GM19035 (cell line): Measurements from ENCODE around the gene CPA4.
"Not testable (repeated sequence)": the region's sequence is repeated elsewhere in the genome, so short reads cannot be mapped to it uniquely, and the experiment has no call there.

ENCODE experiments used
- ATAC-seq: cut with Tn5 transposase; IDR thresholded peaks from one replicate; pipeline ENCODE4 v1.9.1; 2021; ENCODE audit not compliant: unreplicated experiment

Gene CPA4

GRCh38 chr7:130299866-130300265, 6.9 kb downstream of the CPA4 start:
- no peak for ATAC-seq

- no peak for ATAC-seq
Measured at GRCh38 chr7:130301501-130302020, 8.6 kb downstream of the CPA4 start.

GRCh38 chr7:130302649-130303048, 9.7 kb downstream of the CPA4 start:
- ATAC-seq: no peak

- ATAC-seq: no peak
Measured at GRCh38 chr7:130303127-130303526, 10.2 kb downstream of the CPA4 start.

- ATAC-seq: no peak
Measured at GRCh38 chr7:130303551-130303950, 10.6 kb downstream of the CPA4 start.

- no peak for ATAC-seq
Measured at GRCh38 chr7:130303982-130304381, 11.0 kb downstream of the CPA4 start.

- no peak for ATAC-seq
Measured at GRCh38 chr7:130304878-130305277, 11.9 kb downstream of the CPA4 start.

GRCh38 chr7:130305433-130306042, 12.6 kb downstream of the CPA4 start:
- no peak for ATAC-seq

- no peak for ATAC-seq
Measured at GRCh38 chr7:130309986-130310385, 17.0 kb downstream of the CPA4 start.

- ATAC-seq: no peak
Measured at GRCh38 chr7:130314305-130314704, 21.3 kb downstream of the CPA4 start.

- no peak for ATAC-seq
Measured at GRCh38 chr7:130319541-130319940, 26.6 kb downstream of the CPA4 start.

- ATAC-seq: not testable (repeated sequence)
Measured at GRCh38 chr7:130321542-130322229, 28.7 kb downstream of the CPA4 start.

GRCh38 chr7:130322615-130323014, 29.7 kb downstream of the CPA4 start:
- no peak for ATAC-seq

- no peak for ATAC-seq
Measured at GRCh38 chr7:130324306-130324943, 31.5 kb downstream of the CPA4 start.

- no peak for ATAC-seq
Measured at GRCh38 chr7:130329681-130330080, 36.7 kb downstream of the CPA4 start.

- no peak for ATAC-seq
Measured at GRCh38 chr7:130332259-130333053, 39.5 kb downstream of the CPA4 start.

GRCh38 chr7:130333832-130334231, 40.9 kb downstream of the CPA4 start:
- no peak for ATAC-seq

- ATAC-seq: no peak
Measured at GRCh38 chr7:130334274-130334673, 41.3 kb downstream of the CPA4 start.

- ATAC-seq: no peak
Measured at GRCh38 chr7:130337410-130337971, 44.5 kb downstream of the CPA4 start.

GRCh38 chr7:130338233-130338632, 45.3 kb downstream of the CPA4 start:
- ATAC-seq: no peak

GRCh38 chr7:130341882-130342281, 48.9 kb downstream of the CPA4 start:
- ATAC-seq: no peak
